HFF-Myc (cell line): ENCODE measurements around the gene POU2F1.

ENCODE experiments used
- DNase-seq: peaks from one replicate; pipeline ENCODE4 v3.0.0-alpha.2; 2011; ENCODE audit warnings: low read depth; ENCODE audit errors: extremely low read depth
- H3K4me3 ChIP-seq: replicated peaks from 2 replicates; pipeline ENCODE4 v1.5.1; 2011; ENCODE audit warnings: low read depth, mild to moderate bottlenecking, control low read depth, low read length
- TF ChIP-seq, protein P1 (sequence below): IDR thresholded peaks from 2 replicates; pipeline ENCODE4 v1.5.1; 2012; ENCODE audit warnings: mild to moderate bottlenecking, low read depth, low read length, control low read depth; ENCODE audit errors: missing control alignments

The POU2F1 gene

GRCh38 chr1:167280912-167281311 lies 60.2 kb downstream of the POU2F1 start:
- no peak overlapping the region for H3K4me3 ChIP-seq
- TF ChIP-seq, protein P1, sequence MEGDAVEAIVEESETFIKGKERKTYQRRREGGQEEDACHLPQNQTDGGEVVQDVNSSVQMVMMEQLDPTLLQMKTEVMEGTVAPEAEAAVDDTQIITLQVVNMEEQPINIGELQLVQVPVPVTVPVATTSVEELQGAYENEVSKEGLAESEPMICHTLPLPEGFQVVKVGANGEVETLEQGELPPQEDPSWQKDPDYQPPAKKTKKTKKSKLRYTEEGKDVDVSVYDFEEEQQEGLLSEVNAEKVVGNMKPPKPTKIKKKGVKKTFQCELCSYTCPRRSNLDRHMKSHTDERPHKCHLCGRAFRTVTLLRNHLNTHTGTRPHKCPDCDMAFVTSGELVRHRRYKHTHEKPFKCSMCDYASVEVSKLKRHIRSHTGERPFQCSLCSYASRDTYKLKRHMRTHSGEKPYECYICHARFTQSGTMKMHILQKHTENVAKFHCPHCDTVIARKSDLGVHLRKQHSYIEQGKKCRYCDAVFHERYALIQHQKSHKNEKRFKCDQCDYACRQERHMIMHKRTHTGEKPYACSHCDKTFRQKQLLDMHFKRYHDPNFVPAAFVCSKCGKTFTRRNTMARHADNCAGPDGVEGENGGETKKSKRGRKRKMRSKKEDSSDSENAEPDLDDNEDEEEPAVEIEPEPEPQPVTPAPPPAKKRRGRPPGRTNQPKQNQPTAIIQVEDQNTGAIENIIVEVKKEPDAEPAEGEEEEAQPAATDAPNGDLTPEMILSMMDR: no peak
- DNase-seq: no peak

- TF ChIP-seq, protein P1: no peak
- DNase-seq: no peak
- no peak overlapping the region for H3K4me3 ChIP-seq
These were observed 67.8 kb downstream of the POU2F1 start for GRCh38 chr1:167288390-167289074.

DNA sequence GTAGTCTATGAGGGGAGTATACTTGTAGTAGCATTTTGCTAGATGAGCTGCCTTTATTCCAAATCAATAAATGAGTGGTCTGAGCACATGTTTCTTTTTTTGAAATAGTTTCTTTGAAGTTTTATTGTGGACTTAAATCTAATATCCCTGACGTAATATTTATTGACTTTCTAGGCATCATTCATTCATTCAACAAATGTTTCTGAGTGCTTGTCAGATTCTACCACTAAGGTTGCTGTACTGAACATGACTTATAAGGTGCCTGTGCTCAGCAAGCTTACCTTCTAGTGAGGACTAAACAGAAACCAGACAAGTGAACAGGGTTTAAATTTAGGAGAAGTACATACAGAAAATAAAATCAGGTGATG lies 68.4 kb downstream of the POU2F1 start:
- no peak overlapping the region for H3K4me3 ChIP-seq
- no peak for DNase-seq
- TF ChIP-seq, protein P1: no peak

GRCh38 chr1:167289966-167290365 lies 69.3 kb downstream of the POU2F1 start:
- no peak overlapping the region for H3K4me3 ChIP-seq
- DNase-seq: no peak
- TF ChIP-seq, protein P1: no peak

- no peak for DNase-seq
- TF ChIP-seq, protein P1: no peak
- no peak overlapping the region for H3K4me3 ChIP-seq
These were observed 71.0 kb downstream of the POU2F1 start for GRCh38 chr1:167291539-167292185.

DNA sequence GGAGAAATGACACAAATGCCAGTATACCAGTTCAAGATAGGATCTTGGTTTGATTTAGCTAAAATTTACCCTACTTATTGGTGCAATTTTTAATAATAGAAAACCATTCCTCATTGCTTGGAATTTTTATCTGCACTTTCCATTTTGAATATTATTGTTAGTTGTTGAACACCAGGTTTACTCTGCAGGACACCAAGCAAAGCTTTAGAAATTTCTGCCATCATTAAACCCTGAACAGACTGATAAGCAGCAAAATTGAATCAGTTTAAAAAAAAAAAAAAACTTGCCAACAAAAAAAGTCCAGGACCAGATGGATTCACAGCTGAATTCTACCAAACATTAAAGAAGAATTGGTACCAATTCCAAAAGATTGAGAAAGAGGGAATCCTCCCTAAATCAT lies 71.5 kb downstream of the POU2F1 start:
- TF ChIP-seq, protein P1: no peak
- no peak overlapping the region for H3K4me3 ChIP-seq
- DNase-seq: no peak
